Activated CD4-positive, alpha-beta memory T cell treated with anti-CD3 and anti-CD28 coated beads, Interleukin-2, amount 10 ng/mL, durations not matched to agents 7 days and 5 days (primary cell): ENCODE data around the gene KIF13A. TPM values are rescaled to one million over a fixed set of nuclear protein-coding genes. Genes with fewer than 3 reads are reported as not detected.
"Not testable (repeated sequence)": the region's sequence is repeated elsewhere in the genome, so short reads cannot be mapped to it uniquely, and the experiment has no call there.

Experiments
- CTCF ChIA-PET: fragments of 350-600 bp; sonication (Branson Sonifier 250); formaldehyde crosslinking; loops from one replicate; lab custom pipeline; 2021; ENCODE audit warnings: antibody characterized with exemption, inconsistent platforms; lab: Charles Lee
- POLR2A ChIA-PET: fragments of 350-600 bp; sonication (Branson Sonifier 250); formaldehyde crosslinking; loops from one replicate; lab custom pipeline; 2021; ENCODE audit warnings: antibody characterized with exemption; lab: Charles Lee
- DNase-seq: peaks from one replicate; pipeline ENCODE4 v3.0.0-alpha.2; 2020
- H3K27ac Mint-ChIP-seq: one replicate; pipeline ENCODE4 v1.8.0; 2021; ENCODE audit warnings: mild to moderate bottlenecking, mixed read lengths
- H3K27me3 Mint-ChIP-seq: one replicate; pipeline ENCODE4 v1.8.0; 2021; ENCODE audit warnings: mixed read lengths
- H3K36me3 Mint-ChIP-seq: one replicate; pipeline ENCODE4 v1.8.0; 2021; ENCODE audit warnings: low read depth, mixed read lengths
- H3K4me1 Mint-ChIP-seq: one replicate; pipeline ENCODE4 v1.8.0; 2021; ENCODE audit warnings: mixed read lengths
- H3K4me3 Mint-ChIP-seq: one replicate; pipeline ENCODE4 v1.8.0; 2021; ENCODE audit warnings: mild to moderate bottlenecking, mixed read lengths
- H3K9me3 Mint-ChIP-seq: one replicate; pipeline ENCODE4 v1.8.0; 2021; ENCODE audit warnings: mixed read lengths
- total RNA-seq, 2 experiments: library from RNA; stranded (reverse); gene quantifications; one replicate each; pipeline ENCODE4 v1.2.3, GENCODE V29; 2021

Gene KIF13A
- total RNA-seq, 2 experiments from 2014 or later, result not detected

DNA sequence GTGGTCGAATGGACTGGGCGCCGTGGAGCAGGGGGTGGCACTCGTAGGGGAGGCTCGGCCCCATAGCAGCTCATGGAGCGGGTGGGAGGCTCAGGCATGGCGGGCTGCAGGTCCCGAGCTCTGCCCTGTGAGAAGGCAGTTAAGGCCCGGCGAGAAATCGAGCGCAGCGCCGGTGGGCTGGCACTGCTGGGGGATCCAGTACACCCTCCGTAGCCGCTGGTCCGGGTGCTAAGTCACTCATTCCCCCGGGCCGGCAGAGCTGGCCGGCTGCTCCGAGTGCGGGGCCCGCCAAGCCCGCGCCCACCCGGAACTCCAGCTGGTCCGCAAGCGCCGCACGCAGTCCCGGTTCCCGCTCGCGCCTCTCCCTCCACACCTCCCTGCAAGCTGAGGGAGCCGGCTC, 242.1 kb downstream of the KIF13A start:
- H3K36me3 Mint-ChIP-seq, CTCF ChIA-PET, POLR2A ChIA-PET, H3K9me3 Mint-ChIP-seq, DNase-seq, H3K4me1 Mint-ChIP-seq, H3K27ac Mint-ChIP-seq, H3K27me3 Mint-ChIP-seq, H3K4me3 Mint-ChIP-seq: not testable (repeated sequence)

DNA sequence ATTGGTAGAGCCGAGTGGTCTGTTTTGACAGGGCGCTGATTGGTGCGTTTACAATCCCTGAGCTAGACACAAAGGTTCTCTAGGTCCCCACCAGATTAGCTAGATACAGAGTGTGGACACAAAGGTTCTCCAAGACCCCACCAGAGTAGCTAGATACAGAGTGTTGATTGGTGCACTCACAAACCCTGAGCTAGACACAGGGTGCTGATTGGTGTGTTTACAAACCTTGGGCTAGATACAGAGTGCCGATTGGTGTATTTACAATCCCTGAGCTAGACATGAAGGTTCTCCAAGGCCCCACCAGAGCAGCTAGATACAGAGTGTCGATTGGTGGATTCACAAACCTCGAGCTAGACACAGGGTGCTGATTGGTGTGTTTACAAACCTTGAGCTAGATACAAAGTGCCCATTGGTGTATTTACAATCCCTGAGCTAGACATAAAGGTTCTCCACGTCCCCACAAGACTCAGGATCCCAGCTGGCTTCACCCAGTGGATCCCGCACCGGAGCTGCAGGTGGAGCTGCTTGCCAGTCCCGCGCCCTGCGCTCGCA, 242.6 kb downstream of the KIF13A start:
- DNase-seq, H3K27me3 Mint-ChIP-seq, H3K27ac Mint-ChIP-seq, POLR2A ChIA-PET, CTCF ChIA-PET, H3K9me3 Mint-ChIP-seq, H3K36me3 Mint-ChIP-seq, H3K4me3 Mint-ChIP-seq, H3K4me1 Mint-ChIP-seq: not testable (repeated sequence)

DNA sequence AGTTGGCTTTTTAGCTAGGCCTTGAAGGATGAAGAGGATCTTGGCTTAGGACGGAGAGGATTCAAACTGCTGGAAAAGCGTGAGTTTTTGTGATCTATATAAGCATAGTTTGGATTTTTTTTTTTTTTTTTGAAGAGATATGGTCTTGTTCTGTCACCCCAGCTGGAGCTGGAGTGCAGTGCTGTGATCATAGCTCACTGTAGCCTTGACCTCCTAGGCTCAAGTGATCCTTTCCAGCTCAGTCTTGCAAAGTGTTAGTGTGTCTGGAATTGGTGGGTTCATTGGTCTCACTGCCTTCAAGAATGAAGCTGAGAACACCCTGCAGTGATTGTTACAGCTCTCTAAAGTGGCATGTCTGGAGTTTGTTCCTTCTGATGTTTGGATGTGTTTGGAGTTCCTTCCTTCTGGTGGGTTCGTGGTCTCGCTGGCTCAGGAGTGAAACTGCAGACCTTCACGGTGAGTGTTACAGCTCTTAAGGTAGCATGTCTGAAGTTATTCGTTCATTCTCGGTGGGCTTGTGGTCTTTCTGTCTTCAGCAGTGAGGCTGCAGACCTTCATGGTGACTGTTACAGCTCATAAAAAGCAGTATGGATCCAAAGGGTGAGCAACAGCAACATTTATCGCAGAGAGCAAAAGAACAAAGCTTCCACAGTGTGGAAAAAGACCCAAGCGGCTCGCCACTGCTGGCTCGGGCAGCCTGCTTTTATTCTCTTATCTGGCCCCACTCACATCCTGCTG, 243.2 kb downstream of the KIF13A start:
- Mint-ChIP-seq H3K4me3 (no peak overlapping the region), H3K27me3 (peaks cover 2% of the 10 kb centered on the region), H3K27ac (no peak overlapping the region), H3K36me3 (peaks cover 2% of the 10 kb centered on the region), H3K4me1 (no peaks in the 10 kb centered on the region), H3K9me3 (peaks cover 2% of the 10 kb centered on the region)
- no peak for DNase-seq
- ChIA-PET CTCF (no interaction called here), POLR2A (no interaction called here)

DNA sequence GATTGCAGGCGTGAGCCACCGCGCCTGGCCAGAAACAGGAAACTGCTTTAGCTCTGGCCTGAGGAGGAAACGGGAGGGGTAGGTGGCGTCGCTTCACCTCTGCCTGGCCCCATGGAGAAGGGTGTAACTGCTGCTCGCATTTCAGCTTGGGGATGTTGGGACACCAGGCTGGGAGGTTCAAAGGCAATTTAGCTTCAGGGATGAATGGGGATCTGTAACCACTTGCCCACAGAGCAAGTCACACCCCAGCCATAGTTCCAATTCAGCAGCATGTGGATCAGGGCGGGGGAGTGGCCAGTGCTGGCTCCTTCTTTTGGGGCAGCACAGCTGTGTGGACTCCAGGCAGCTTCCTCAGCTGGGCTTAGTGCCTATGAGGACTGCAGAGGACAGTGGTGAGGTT, 245.9 kb downstream of the KIF13A start:
- Mint-ChIP-seq H3K9me3 (peaks cover 17% of the 10 kb centered on the region), H3K27ac (no peak overlapping the region), H3K36me3 (peaks cover 2% of the 10 kb centered on the region), H3K27me3 (peaks cover 5% of the 10 kb centered on the region), H3K4me3 (no peak overlapping the region), H3K4me1 (no peaks in the 10 kb centered on the region)
- CTCF ChIA-PET, result no interaction called here
- no peak for DNase-seq
- POLR2A ChIA-PET, result no interaction called here

DNA sequence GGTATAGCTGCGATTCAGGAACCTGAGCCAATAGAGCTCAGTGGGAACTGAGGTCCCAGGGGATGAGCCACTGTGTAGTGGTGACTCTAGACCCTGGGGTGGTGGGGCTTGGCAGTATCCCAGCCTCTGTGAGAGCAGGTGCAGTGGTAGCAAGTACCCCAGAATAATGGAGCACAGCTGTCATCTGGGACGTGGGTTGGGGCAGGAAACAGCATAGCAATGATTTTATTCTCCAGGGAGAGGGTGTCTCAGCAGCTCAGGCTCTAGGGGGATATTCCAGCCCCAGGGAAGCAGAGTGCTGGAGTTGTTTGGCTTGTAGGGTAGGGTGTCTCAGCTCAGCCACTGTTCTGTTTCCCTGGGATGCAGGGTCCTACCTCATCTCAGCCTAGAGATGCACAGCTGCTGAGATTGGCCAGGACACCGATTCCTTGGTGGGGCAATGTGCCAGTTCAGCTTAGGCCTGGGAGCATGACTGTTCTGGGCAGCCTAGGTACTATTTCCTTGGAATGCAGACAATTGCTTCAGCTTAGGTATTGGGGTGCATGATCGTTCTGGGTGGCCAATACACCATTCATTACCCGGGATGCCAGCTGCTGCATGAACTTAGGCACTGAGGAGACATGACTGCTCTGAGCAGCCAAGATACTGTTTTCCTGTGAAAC, 246.7 kb downstream of the KIF13A start:
- Mint-ChIP-seq H3K4me1 (no peaks in the 10 kb centered on the region), H3K27ac (no peak overlapping the region), H3K36me3 (peaks cover 2% of the 10 kb centered on the region), H3K4me3 (no peak overlapping the region), H3K9me3 (peaks cover 17% of the 10 kb centered on the region), H3K27me3 (peaks cover 5% of the 10 kb centered on the region)
- DNase-seq, result no peak
- ChIA-PET POLR2A (no interaction called here), CTCF (interaction anchor here (0.6 kb wide), 1 partner anchor 67 kb away, joined by 3 read pairs; no protein-coding TSS in a partner anchor)

DNA sequence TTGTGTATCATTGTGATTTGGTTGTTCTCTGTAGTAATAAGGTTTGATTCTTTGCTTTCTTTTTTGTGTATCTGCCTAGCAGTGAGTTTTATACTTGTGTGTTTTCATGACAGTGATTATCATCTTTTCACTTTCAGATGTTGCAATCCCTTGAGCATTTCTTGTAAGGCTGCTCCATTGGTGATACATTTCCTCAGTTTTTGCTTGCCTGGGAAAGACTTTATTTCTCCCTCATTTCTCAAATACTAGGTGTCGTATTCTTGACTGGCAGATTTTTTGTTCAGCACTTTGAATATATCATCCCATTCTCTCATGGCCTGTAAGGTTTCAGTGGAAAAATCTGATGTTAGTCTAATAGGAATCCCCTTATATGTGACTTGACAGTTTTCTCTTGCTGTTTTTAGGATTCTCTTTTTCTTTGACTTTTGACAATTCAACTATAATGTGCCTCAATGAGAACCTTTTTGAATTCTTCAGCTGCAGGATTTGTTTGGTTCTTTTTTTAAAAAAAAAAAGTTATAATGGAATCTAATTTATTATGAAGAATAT, 249.7 kb downstream of the KIF13A start:
- peaks cover 2% of the 10 kb centered on the region for H3K36me3 Mint-ChIP-seq
- no peaks in the 10 kb centered on the region for H3K4me1 Mint-ChIP-seq
- ChIA-PET CTCF (no interaction called here), POLR2A (interaction anchor here (1.0 kb wide), 1 partner anchor 9 kb away, joined by 3 read pairs; no protein-coding TSS in a partner anchor)
- peaks cover 17% of the 10 kb centered on the region for H3K9me3 Mint-ChIP-seq
- H3K27me3 Mint-ChIP-seq, result peaks cover 5% of the 10 kb centered on the region
- H3K4me3 Mint-ChIP-seq, result no peak overlapping the region
- H3K27ac Mint-ChIP-seq, result no peak overlapping the region
- no peak for DNase-seq

DNA sequence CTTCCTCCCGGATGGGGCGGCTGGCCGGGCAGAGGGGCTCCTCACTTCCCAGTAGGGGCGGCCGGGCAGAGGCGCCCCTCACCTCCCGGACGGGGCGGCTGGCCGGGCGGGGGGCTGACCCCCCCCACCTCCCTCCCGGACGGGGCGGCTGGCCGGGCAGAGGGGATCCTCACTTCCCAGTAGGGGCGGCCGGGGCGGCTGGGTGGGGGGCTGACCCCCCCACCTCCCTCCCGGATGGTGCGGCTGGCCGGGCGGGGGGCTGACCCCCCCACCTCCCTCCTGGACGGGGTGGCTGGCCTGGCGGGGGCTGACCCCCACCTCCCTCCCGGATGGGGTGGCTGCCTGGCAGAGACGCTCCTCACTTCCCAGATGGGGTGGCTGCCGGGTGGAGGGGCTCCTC, 252.1 kb downstream of the KIF13A start:
- DNase-seq, CTCF ChIA-PET, H3K36me3 Mint-ChIP-seq: not testable (repeated sequence)

DNA sequence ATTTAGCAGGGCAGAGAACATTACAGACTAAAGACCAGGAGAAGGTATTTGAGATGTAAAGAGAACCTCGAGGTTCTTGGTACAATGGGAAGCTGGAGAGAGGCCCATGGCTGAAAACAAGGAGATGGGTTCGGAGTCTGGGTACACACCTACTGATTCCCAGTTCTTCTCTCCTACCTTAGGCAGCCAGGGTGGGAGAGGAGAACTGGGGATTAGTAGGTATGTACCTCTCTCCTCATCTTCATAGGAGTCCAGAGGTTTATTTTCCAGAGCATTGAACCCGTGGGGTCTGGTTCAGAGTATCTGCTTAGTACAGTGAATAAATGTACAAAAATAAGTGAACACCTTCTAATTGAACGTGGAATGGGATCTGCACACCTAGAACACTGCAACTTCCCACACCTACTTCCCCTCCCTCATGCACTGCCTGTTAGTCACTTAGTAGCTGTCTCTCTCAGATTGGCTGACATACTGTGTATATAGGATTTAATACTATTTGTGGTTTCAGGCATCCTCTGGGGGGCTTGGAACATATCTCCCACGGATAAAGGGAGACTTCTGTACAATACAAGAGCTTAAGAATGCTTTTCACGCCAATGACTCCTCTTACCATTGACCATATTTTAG, 257.2 kb downstream of the KIF13A start:
- Mint-ChIP-seq H3K4me1 (no peaks in the 10 kb centered on the region), H3K27me3 (no peaks in the 10 kb centered on the region), H3K9me3 (peaks cover 6% of the 10 kb centered on the region), H3K4me3 (no peak overlapping the region), H3K36me3 (no peaks in the 10 kb centered on the region), H3K27ac (no peak overlapping the region)
- DNase-seq, result no peak
- POLR2A ChIA-PET, result interaction anchor here (1.2 kb wide), 1 partner anchor 23 kb away, joined by 3 read pairs; the partner anchor contains the start of gene NUP153
- CTCF ChIA-PET, result no interaction called here

More for the DNA sequence above, 252.1 kb downstream of the KIF13A start:
- H3K27me3 Mint-ChIP-seq, H3K4me3 Mint-ChIP-seq, POLR2A ChIA-PET, H3K27ac Mint-ChIP-seq, H3K4me1 Mint-ChIP-seq: not testable (repeated sequence)
- peaks cover 17% of the 10 kb centered on the region for H3K9me3 Mint-ChIP-seq

DNA sequence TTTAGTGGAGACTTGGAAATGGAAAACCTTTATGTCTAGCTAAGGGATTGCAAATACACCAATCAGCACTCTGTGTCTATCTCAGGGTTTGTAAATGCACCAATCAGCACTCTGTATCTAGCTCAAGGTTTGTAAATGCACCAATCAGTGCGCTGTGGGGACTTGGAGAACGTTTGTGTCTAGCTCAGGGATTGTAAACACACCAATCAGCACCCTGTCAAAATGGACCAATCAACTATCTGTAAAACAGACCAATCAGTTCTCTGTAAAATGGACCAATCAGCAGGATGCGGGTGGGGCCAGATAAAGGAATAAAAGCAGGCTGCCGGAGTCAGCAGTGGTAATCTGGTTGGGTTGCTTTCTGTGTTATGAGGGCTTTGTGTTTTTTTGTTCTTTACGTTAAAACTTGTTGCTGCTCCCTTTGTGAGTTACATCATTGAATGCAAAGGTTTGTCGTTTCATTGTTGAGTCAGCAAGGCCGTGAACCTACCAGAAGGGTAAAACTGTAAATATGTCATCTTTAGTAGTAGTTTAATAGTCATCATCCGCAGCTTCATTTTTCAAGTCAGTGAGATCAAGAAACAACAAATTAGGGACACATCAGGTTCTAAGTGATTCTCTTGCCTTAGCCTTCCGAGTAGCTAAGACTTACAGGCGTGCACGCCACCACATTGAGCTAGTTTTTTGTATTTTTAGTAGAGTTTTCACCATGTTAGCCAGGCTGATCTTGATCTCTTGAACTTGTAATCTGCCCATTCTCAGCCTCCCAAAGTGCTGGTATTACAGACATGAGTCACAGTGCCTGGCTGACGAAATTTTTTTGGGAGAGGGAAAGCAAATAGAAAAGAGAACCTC, 258.0 kb downstream of the KIF13A start:
- H3K27me3 Mint-ChIP-seq, result no peaks in the 10 kb centered on the region
- H3K4me3 Mint-ChIP-seq, result no peak overlapping the region
- POLR2A ChIA-PET, result interaction anchor here (1.4 kb wide), 1 partner anchor 22 kb away, joined by 4 read pairs; the partner anchor contains the start of gene NUP153
- H3K27ac Mint-ChIP-seq, result no peak overlapping the region
- H3K9me3 Mint-ChIP-seq, result peaks cover 6% of the 10 kb centered on the region
- H3K4me1 Mint-ChIP-seq, result no peaks in the 10 kb centered on the region
- no peak for DNase-seq
- H3K36me3 Mint-ChIP-seq, result no peaks in the 10 kb centered on the region
- CTCF ChIA-PET, result no interaction called here

DNA sequence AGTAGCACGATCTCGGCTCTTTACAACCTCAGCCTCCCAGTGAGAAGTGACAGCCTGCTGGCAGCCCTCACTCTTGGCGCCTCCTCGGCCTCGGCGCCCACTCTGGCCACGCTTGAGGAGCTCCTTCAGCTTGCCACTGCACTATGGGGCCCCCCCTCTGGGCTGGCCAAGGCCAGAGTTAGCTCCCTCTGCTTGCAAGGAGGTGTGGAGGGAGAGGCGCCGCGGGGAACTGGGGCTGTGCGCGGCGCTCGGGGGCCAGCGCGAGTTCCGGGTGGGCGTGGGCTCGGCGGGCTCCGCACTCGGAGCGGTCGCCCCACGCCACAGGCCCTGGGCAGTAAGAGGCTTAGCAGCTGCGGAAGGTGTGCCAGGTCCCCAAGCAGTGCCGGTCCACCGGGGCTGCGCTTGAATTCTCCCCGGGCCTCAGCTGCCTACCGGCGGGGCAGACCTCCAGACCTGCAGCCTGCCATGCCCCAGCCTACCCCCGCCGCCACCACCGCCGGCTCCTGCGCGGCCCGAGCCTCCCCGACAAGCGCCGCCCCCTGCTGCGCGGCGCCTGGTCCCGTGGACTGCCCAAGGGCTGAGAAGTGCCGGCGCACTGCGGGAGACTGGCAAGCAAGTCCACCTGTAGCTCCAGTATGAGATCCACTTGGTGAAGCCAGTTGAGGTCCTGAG, 258.7 kb downstream of the KIF13A start:
- no peak overlapping the region for H3K27ac Mint-ChIP-seq
- POLR2A ChIA-PET, result interaction anchor here (1.4 kb wide), 1 partner anchor 22 kb away, joined by 4 read pairs; the partner anchor contains the start of gene NUP153

DNA sequence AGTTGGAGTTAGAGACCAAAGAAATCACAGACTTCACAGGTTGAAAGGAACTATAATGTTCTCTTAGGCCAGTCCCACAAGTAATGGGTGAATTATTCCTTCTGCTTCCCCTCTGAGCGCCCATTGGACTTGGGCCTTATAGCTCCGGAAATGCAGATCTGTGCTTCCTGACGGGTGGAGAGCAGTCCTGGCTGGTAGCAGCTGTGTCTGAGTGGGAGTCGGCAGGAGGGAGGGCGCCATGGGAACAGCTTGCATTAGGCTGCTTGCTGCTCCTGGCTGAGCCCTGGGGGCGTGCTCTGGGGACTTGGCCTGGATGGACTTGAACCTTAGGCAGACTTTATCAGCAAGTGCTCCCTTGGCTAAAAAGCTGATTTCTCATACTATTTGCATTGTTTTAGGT, 262.4 kb downstream of the KIF13A start:
- Mint-ChIP-seq H3K4me1 (no peaks in the 10 kb centered on the region), H3K27ac (no peak overlapping the region), H3K4me3 (no peak overlapping the region), H3K36me3 (no peaks in the 10 kb centered on the region), H3K9me3 (peaks cover 6% of the 10 kb centered on the region), H3K27me3 (no peaks in the 10 kb centered on the region)
- DNase-seq, result no peak
- ChIA-PET POLR2A (interaction anchor here (2.6 kb wide), 1 partner anchor 18 kb away, joined by 6 read pairs; the partner anchor contains the start of gene NUP153), CTCF (no interaction called here)

More for the DNA sequence above, 258.7 kb downstream of the KIF13A start:
- Mint-ChIP-seq H3K4me3 (no peak overlapping the region), H3K4me1 (no peaks in the 10 kb centered on the region), H3K36me3 (no peaks in the 10 kb centered on the region), H3K9me3 (peaks cover 6% of the 10 kb centered on the region), H3K27me3 (no peaks in the 10 kb centered on the region)
- CTCF ChIA-PET, result no interaction called here
- no peak for DNase-seq

DNA sequence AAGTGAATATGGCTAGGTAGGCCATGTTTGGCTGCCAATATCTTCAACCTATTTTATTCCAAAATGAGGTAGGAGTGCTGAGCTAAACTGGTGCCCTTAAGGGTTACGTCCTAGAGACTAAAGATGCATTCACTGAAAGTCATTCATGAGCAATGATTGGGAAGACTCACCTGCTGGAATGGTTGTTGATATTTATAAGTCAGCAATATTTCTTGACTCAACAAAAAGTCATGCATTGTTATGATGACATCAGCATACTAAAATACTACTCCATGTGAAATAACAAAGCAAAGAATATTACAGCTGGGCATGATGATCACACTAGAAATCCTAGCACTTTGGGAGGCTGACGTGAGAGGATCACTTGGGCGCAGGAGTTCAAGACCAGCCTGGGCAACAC, 263.1 kb downstream of the KIF13A start:
- CTCF ChIA-PET, result no interaction called here
- no peak overlapping the region for H3K27ac Mint-ChIP-seq

More for the DNA sequence above, 263.1 kb downstream of the KIF13A start:
- H3K4me1 Mint-ChIP-seq, result no peaks in the 10 kb centered on the region
- no peak for DNase-seq
- peaks cover 3% of the 10 kb centered on the region for H3K9me3 Mint-ChIP-seq
- POLR2A ChIA-PET, result interaction anchor here (2.6 kb wide), 1 partner anchor 17 kb away, joined by 6 read pairs; the partner anchor contains the start of gene NUP153
- H3K27me3 Mint-ChIP-seq, result peaks cover 1% of the 10 kb centered on the region
- H3K4me3 Mint-ChIP-seq, result no peak overlapping the region
- H3K36me3 Mint-ChIP-seq, result no peaks in the 10 kb centered on the region
